Activated T-cell treated with anti-CD3 and anti-CD28 coated beads for 24 hours (primary cell): ENCODE data around the gene LDLRAD3.
"Not testable (repeated sequence)": the region's sequence is repeated elsewhere in the genome, so short reads cannot be mapped to it uniquely, and the experiment has no call there.

Experiments
- DNase-seq: peaks from one replicate; pipeline ENCODE4 v3.0.0-alpha.2; 2020; ENCODE audit warnings: low read depth

Gene LDLRAD3

GRCh38 chr11:36019005-36019596 lies 75.2 kb downstream of the LDLRAD3 start:
- no peak for DNase-seq

DNA sequence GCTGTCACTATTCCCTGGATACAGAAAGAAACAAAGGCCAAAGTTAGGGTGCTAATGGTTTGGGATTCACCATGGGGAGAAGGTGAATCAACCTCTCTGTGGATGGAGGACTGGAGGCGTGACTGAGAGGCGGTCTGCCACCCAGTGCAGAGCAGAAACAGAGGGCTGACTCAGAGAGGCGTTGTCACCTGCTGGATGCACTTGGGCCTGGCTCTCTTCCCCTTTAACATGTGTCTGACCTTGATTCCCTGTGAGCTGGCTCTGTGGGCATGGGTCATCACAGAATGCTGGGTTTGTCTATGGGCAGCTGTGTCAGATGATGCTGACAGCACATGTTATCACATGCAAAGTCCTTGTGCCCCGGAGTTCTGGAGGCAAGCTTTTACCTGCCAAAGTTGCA lies 75.9 kb downstream of the LDLRAD3 start:
- no peak for DNase-seq

- no peak for DNase-seq
These were observed 79.0 kb downstream of the LDLRAD3 start for GRCh38 chr11:36022882-36023281.

DNA sequence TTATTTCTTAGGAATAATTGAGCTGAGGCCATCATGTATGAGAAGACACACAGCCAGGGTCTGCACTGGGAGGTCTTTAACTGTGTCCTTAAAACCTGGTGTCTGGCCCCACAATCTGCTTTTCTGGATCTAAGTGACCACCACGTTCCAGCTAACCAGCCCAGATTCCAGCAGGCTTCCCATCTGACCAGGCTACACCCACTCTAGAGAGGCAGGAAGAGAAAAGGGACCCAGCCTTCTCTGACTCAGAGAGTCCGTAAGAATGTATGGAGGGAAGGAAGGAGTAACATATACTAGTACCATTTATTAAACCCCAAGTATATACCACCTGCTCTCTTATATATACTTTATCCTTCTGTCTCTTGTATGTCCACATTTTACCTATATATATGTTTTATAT lies 80.1 kb downstream of the LDLRAD3 start:
- DNase-seq = no peak

DNA sequence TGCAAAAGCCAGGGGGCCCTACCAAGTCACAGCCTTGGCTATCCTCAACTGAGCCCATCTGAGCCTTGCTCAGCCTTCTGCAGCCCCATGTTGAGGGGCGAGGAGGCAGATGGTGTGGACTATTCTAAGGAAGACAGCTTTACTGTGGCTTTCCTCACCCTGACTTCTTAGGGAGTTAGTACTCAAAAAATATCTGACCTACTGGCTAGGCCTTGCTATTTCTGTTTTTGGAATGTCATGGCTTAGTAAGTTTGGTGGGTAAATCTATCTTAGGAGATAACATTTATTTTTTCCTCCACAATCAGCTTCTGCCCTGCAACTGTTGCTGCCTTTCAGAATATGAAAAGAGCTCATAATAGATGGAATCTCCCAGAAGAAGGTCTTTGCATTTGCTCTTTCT lies 80.9 kb downstream of the LDLRAD3 start:
- DNase-seq = no peak

DNA sequence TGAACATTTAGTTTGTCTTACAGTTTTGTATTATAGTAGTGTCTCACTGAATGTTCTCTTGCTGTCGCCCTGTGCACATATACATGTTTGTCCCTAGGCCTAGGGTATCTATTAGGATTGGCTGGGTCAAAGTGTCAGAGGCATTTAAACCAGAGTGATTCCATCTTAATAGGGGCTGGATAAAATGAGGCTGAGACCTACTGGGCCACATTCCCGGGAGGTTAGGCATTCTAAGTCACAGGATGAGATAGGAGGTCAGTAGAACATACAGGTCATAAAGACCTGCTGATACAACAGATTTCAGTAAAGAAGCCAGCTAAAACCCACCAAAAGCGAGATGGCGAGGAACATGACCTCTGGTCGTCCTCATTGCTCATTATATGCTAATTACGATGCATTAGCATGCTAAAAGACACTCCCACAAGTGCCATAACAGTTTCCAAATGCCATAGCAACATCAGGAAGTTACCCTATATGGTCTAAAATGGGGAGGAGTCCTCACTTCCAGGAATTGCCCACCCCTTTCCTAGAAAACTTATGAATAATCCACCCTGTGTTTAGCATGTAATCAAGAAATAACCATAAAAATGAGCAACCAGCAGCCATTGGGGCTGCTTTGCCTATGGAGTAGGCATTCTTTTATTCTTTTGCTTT lies 82.6 kb downstream of the LDLRAD3 start:
- no peak for DNase-seq

GRCh38 chr11:36027731-36028130 lies 83.9 kb downstream of the LDLRAD3 start:
- no peak for DNase-seq

DNA sequence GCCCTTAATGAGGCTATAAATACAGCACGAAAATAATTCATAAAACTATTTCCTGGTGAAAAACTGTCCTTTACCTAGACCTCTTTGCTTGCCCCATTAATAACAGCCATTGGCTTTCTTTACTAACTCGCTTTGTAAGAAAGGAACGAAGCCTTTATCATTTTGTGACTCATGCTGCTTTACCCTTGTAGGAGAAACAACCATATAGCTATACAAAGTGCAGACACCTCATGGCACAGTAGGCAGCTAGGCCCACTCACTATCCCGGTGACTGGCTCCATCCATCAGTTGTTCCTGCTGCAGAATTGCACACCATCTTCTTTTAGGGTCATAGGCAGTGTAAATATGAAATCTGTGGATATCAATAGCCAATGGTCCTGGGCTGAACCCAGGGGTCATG lies 85.8 kb downstream of the LDLRAD3 start:
- no peak for DNase-seq

- DNase-seq = no peak
These were observed 86.9 kb downstream of the LDLRAD3 start for GRCh38 chr11:36030731-36031281.

GRCh38 chr11:36033082-36033751 lies 89.4 kb downstream of the LDLRAD3 start:
- DNase-seq = no peak

GRCh38 chr11:36033936-36034335 lies 90.1 kb downstream of the LDLRAD3 start:
- DNase-seq = no peak

- no peak for DNase-seq
These were observed 90.9 kb downstream of the LDLRAD3 start for GRCh38 chr11:36034551-36035331.

GRCh38 chr11:36035454-36035853 lies 91.6 kb downstream of the LDLRAD3 start:
- no peak for DNase-seq

GRCh38 chr11:36035999-36036398 lies 92.1 kb downstream of the LDLRAD3 start:
- DNase-seq = no peak

DNA sequence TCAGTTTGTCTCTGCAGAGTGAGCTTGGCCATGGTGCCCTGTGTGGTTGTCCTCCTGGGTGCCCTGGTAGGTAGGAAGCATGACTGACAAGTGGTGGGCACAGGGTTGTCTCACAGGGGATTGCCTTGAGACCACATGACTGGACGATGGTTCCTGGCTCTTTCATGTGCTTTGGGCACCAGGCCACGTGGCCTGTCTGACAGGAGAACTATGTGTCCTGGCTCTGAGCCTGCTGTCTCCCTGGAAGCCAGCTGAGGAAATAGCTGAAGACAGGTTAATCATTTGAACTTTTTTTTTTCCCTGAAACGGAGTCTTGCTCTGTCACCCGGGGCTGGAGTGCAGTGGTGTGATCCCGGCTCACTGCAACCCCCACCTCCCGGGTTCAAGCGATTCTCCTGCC lies 93.2 kb downstream of the LDLRAD3 start:
- DNase-seq = no peak

GRCh38 chr11:36038541-36038940 lies 94.7 kb downstream of the LDLRAD3 start:
- DNase-seq = no peak

DNA sequence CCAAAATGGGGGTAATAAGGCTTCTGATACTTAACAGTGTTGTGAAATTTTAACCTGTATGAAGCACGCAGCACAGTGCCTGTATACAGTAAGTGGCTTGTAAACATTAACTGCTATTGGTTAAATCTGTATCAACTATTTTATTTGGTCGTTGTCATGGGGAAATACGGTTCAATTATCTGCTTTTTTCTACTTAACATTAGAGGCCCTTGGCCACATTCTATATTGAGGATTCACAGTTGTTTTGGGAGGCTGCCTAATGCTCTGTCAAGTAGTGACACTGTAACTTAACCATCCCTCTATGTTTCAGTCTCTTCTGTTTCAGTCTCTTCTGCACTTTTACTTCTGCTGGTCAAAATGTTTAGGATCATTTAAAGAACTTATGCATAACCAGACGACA lies 95.6 kb downstream of the LDLRAD3 start:
- DNase-seq = no peak

GRCh38 chr11:36041988-36042611 lies 98.2 kb downstream of the LDLRAD3 start:
- no peak for DNase-seq

DNA sequence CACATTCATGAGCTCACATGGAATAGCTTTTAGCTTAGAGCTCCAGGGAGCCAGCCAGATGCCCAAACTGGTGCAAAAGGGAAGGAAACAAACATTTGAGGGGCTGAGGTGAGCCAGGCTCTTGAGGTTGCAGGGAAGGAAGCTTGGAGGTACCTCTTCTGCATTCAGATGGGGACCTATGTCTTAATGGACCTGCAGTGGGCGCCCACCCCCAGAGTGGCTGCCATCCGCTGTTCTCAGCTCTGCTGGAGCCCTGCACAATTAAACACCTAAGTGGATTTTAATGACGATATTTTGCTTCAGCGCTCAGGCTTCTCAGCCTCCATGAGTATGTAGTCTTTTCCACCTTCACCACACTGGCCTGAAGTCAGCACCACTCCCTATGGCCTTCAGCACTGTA lies 100.8 kb downstream of the LDLRAD3 start:
- no peak for DNase-seq

GRCh38 chr11:36045945-36046344 lies 102.1 kb downstream of the LDLRAD3 start:
- DNase-seq = not testable (repeated sequence)

- no peak for DNase-seq
These were observed 103.1 kb downstream of the LDLRAD3 start for GRCh38 chr11:36046932-36047331.

- no peak for DNase-seq
These were observed 103.5 kb downstream of the LDLRAD3 start for GRCh38 chr11:36047344-36047743.
